ENCODE results near the gene PIR.

GRCh38 chrX:15475021-15475420, 18.1 kb downstream of the PIR start:
- TF ChIP-seq POLR2AphosphoS5 (IDR thresholded peaks at IDR 0.05; ENCODE audit: insufficient read depth, low read depth, low read length) (no peak), CTCF (IDR thresholded peaks at IDR 0.05; ENCODE audit: extremely low read depth in 1 of 2, insufficient read depth in 1 of 2, low read depth in 1 of 2, low read length in 2 of 2) (no peak), GATA2 (IDR thresholded peaks at IDR 0.05; ENCODE audit: insufficient read depth, insufficient read length, low read depth, low read length) (no peak), JUN (IDR thresholded peaks at IDR 0.05; ENCODE audit: borderline replicate concordance, insufficient read depth, insufficient read length, low read depth) (no peak), POLR2A (IDR thresholded peaks at IDR 0.05; ENCODE audit: low read depth, low read length) (no peak), MAX (IDR thresholded peaks at IDR 0.05; ENCODE audit: insufficient read depth, insufficient read length) (no peak), EZH2 (IDR thresholded peaks at IDR 0.05; ENCODE audit: borderline replicate concordance, low read depth, low read length, severe bottlenecking) (no peak), MYC (IDR thresholded peaks at IDR 0.05; ENCODE audit: low read depth, low read length) (no peak), FOS (IDR thresholded peaks at IDR 0.05; ENCODE audit: borderline replicate concordance, insufficient read depth, low read length) (peak; percentile 28)
